WTC11 (cell line): ENCODE results near the gene SNX9.

Experiments used
- EMX1 ChIP-seq: fragments of 250-450 bp; sonication (Bioruptor Pico); IDR thresholded peaks from 2 replicates; pipeline ENCODE4 v1.8.0; 2021; ENCODE audit warnings: mild to moderate bottlenecking
- STAT6 ChIP-seq: sonication (generic); formaldehyde crosslinking; conservative IDR thresholded peaks from 2 replicates; pipeline ENCODE4 v1.8.1; 2023; ENCODE audit warnings: mild to moderate bottlenecking, low read depth, missing genetic modification reagents, moderate library complexity
- TF ChIP-seq, protein P1 (sequence below): fragments of 200-600 bp; IDR thresholded peaks from 2 replicates; pipeline ENCODE4 v1.8.0; 2022; ENCODE audit warnings: antibody characterized with exemption

GRCh38 chr6:157785636-157786035 lies 37.4 kb upstream of the SNX9 start:
- TF ChIP-seq, protein P1, sequence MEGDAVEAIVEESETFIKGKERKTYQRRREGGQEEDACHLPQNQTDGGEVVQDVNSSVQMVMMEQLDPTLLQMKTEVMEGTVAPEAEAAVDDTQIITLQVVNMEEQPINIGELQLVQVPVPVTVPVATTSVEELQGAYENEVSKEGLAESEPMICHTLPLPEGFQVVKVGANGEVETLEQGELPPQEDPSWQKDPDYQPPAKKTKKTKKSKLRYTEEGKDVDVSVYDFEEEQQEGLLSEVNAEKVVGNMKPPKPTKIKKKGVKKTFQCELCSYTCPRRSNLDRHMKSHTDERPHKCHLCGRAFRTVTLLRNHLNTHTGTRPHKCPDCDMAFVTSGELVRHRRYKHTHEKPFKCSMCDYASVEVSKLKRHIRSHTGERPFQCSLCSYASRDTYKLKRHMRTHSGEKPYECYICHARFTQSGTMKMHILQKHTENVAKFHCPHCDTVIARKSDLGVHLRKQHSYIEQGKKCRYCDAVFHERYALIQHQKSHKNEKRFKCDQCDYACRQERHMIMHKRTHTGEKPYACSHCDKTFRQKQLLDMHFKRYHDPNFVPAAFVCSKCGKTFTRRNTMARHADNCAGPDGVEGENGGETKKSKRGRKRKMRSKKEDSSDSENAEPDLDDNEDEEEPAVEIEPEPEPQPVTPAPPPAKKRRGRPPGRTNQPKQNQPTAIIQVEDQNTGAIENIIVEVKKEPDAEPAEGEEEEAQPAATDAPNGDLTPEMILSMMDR, result no peak
- TF ChIP-seq STAT6 (CRISPR knock-in tag), result no peak
- no peak for TF ChIP-seq EMX1 (CRISPR knock-in tag)
